Osteoblast (primary cell): ENCODE results near the gene TSPAN17. TPM values are rescaled to one million over a fixed set of nuclear protein-coding genes. Genes with fewer than 3 reads are reported as not detected.
A peak's percentile ranks its signal among the peaks of the same experiment; 100 is the strongest.

Experiments used
- DNase-seq: peaks from one replicate; pipeline ENCODE4 v3.0.0; 2011; ENCODE audit warnings: low spot score, mixed read lengths; ENCODE audit not compliant: insufficient read length; ENCODE audit errors: missing footprints
- H2AFZ ChIP-seq: 2 replicates; pipeline ENCODE4 v1.6.0; 2011; ENCODE audit warnings: mild to moderate bottlenecking, low read length
- H3K27ac ChIP-seq: 2 replicates; pipeline ENCODE4 v1.5.1; 2011; ENCODE audit warnings: mild to moderate bottlenecking, low read depth, low read length, moderate library complexity
- H3K27me3 ChIP-seq: 2 replicates; pipeline ENCODE4 v1.6.0; 2012; ENCODE audit warnings: mild to moderate bottlenecking, control low read depth, inconsistent platforms, low read length, moderate library complexity; ENCODE audit not compliant: insufficient read depth
- H3K36me3 ChIP-seq: 2 replicates; pipeline ENCODE4 v1.5.1; 2011; ENCODE audit warnings: mild to moderate bottlenecking, low read length, control low read depth, moderate library complexity; ENCODE audit not compliant: insufficient read depth
- H3K4me1 ChIP-seq: 2 replicates; pipeline ENCODE4 v1.5.1; 2011; ENCODE audit warnings: mild to moderate bottlenecking, low read length, control low read depth, moderate library complexity; ENCODE audit not compliant: insufficient read depth
- H3K4me2 ChIP-seq: 2 replicates; pipeline ENCODE4 v1.6.0; 2011; ENCODE audit warnings: mild to moderate bottlenecking, low read length; ENCODE audit not compliant: insufficient read depth
- H3K4me3 ChIP-seq: fragments of 200-600 bp; sonication (generic); 3 replicates; pipeline ENCODE4 v1.5.1; 2012; ENCODE audit warnings: mild to moderate bottlenecking, low read length, inconsistent platforms; ENCODE audit not compliant: insufficient read depth
- H3K79me2 ChIP-seq: 2 replicates; pipeline ENCODE4 v1.6.0; 2012; ENCODE audit warnings: mild to moderate bottlenecking, low read length, control low read depth, inconsistent platforms; ENCODE audit not compliant: insufficient read depth
- H3K9me3 ChIP-seq: 2 replicates; pipeline ENCODE4 v1.5.1; 2011; ENCODE audit warnings: low read depth, low read length, control low read depth
- H4K20me1 ChIP-seq: 2 replicates; pipeline ENCODE4 v1.6.0; 2012; ENCODE audit warnings: mild to moderate bottlenecking, low read length, control low read depth; ENCODE audit not compliant: insufficient read depth
- CTCF ChIP-seq: IDR thresholded peaks from 2 replicates; pipeline ENCODE4 v1.5.1; 2011; ENCODE audit warnings: mild to moderate bottlenecking, low read depth, low read length, moderate library complexity; ENCODE audit errors: extremely low read depth
- total RNA-seq: library from RNA; depleted of rRNA; stranded (reverse); fragments of >200 nt; gene quantifications from 2 replicates; pipeline ENCODE4 v1.2.3, GENCODE V29; 2012

TSPAN17 gene
- total RNA-seq, 1 donor: 26.1 TPM

- Histone ChIP-seq H2AFZ (no peak overlapping the region), H3K36me3 (no peaks in the 10 kb centered on the region), H4K20me1 (peaks cover 7% of the 10 kb centered on the region), H3K9me3 (no peaks in the 10 kb centered on the region), H3K4me1 (no peaks in the 10 kb centered on the region), H3K27me3 (peaks cover 51% of the 10 kb centered on the region), H3K4me3 (no peak overlapping the region), H3K4me2 (no peak overlapping the region), H3K27ac (no peak overlapping the region), H3K79me2 (no peaks in the 10 kb centered on the region)
- DNase-seq: peak; percentile 78
- TF ChIP-seq CTCF: no peak
Observed at GRCh38 chr5:176664479-176664878, 17.2 kb downstream of the TSPAN17 start.

- Histone ChIP-seq H3K27me3 (peaks cover 54% of the 10 kb centered on the region), H3K4me3 (no peak overlapping the region), H2AFZ (no peak overlapping the region), H3K9me3 (no peaks in the 10 kb centered on the region), H3K36me3 (no peaks in the 10 kb centered on the region), H3K4me2 (no peak overlapping the region), H3K79me2 (no peaks in the 10 kb centered on the region), H4K20me1 (peaks cover 7% of the 10 kb centered on the region), H3K4me1 (no peaks in the 10 kb centered on the region), H3K27ac (no peak overlapping the region)
- peak; percentile 83 for DNase-seq
- no peak for TF ChIP-seq CTCF
Observed at GRCh38 chr5:176664886-176665285, 17.6 kb downstream of the TSPAN17 start.

- H3K36me3 ChIP-seq: no peaks in the 10 kb centered on the region
- H3K4me1 ChIP-seq: no peaks in the 10 kb centered on the region
- H4K20me1 ChIP-seq: peaks cover 2% of the 10 kb centered on the region
- H3K27ac ChIP-seq: no peak overlapping the region
- no peak overlapping the region for H3K4me2 ChIP-seq
- H3K9me3 ChIP-seq: no peaks in the 10 kb centered on the region
- TF ChIP-seq CTCF: no peak
- H3K79me2 ChIP-seq: no peaks in the 10 kb centered on the region
- H2AFZ ChIP-seq: no peak overlapping the region
- peaks cover 60% of the 10 kb centered on the region for H3K27me3 ChIP-seq
- H3K4me3 ChIP-seq: no peak overlapping the region
- peak; percentile 47 for DNase-seq
Observed at GRCh38 chr5:176665517-176665916, 18.2 kb downstream of the TSPAN17 start.

GRCh38 chr5:176667637-176668036 lies 20.4 kb downstream of the TSPAN17 start:
- Histone ChIP-seq H3K36me3 (no peaks in the 10 kb centered on the region), H3K4me2 (no peak overlapping the region), H3K79me2 (no peaks in the 10 kb centered on the region), H4K20me1 (no peaks in the 10 kb centered on the region), H2AFZ (no peak overlapping the region), H3K27me3 (peaks cover 69% of the 10 kb centered on the region), H3K27ac (no peak overlapping the region), H3K9me3 (no peaks in the 10 kb centered on the region), H3K4me3 (no peak overlapping the region), H3K4me1 (no peaks in the 10 kb centered on the region)
- no peak for TF ChIP-seq CTCF
- peak; percentile 76 for DNase-seq
